ENCODE measurements around the gene SART1. TPM values are rescaled to one million over a fixed set of nuclear protein-coding genes. Genes with fewer than 3 reads are reported as not detected.

Gene SART1
- total and polyA plus RNA-seq, 10 of the 15 experiments (the other 5 are each of a cell fraction or from before 2014, with no cell fraction given), result 6.2 to 60.5 (median 37.4) TPM

GRCh38 chr11:66001942-66002647, 40.6 kb downstream of the SART1 start, which contains the start of the genes BANF1 and EIF1AD (continued):
- TF ChIP-seq NFYB (IDR thresholded peaks at IDR 0.05; ENCODE audit: insufficient read depth, low read depth, low read length), result no peak
- TF ChIP-seq MEF2A (IDR thresholded peaks at IDR 0.05; ENCODE audit: insufficient read depth, low read depth, low read length), result peak; percentile 37; the same call in 1 of the 2 replicates
- TF ChIP-seq RCOR1 (conservative IDR thresholded peaks at IDR 0.05; ENCODE audit: low read depth, low read length), result peak; percentile 89; the same call in 1 of the 2 replicates
- TF ChIP-seq TCF3 (IDR thresholded peaks at IDR 0.05; ENCODE audit: borderline replicate concordance, insufficient read depth, low read depth, low read length), result 0 out of 2 replicates have a peak, but pooled peaks have one; percentile 2
- TF ChIP-seq SKIL (IDR thresholded peaks at IDR 0.05; ENCODE audit: low read depth, poor library complexity, severe bottlenecking), result peak; percentile 87
- TF ChIP-seq IRF5 (IDR thresholded peaks at IDR 0.05; ENCODE audit: borderline replicate concordance), result peak; percentile 64; the same call in 1 of the 2 replicates
- TF ChIP-seq ZBTB40 (IDR thresholded peaks at IDR 0.05; ENCODE audit: borderline replicate concordance), result peak; percentile 100
- TF ChIP-seq MXI1 (IDR thresholded peaks at IDR 0.05; ENCODE audit: low read depth, low read length), result peak; percentile 91
- no peak for TF ChIP-seq ZSCAN29 (IDR thresholded peaks at IDR 0.05)
- TF ChIP-seq EP300 (IDR thresholded peaks at IDR 0.05; ENCODE audit: borderline replicate concordance in 1 of 2, control insufficient read depth in 1 of 2, low read depth in 2 of 2, low read length in 2 of 2), result no peak; a peak in 1 of 4 replicates
- peak; percentile 67 for TF ChIP-seq IRF4 (IDR thresholded peaks at IDR 0.05; ENCODE audit: low read depth, low read length)
- no peak for TF ChIP-seq RELA (IDR thresholded peaks at IDR 0.05; ENCODE audit: borderline replicate concordance, partially characterized antibody)
- no peak for TF ChIP-seq HDAC6 (IDR thresholded peaks at IDR 0.05; ENCODE audit: unreplicated experiment)
- peak; percentile 20; the same call in 1 of the 2 replicates for TF ChIP-seq JUNB (IDR thresholded peaks at IDR 0.05)
- no peak for TF ChIP-seq NRF1 (conservative IDR thresholded peaks at IDR 0.05; ENCODE audit: low read depth, low read length)
- TF ChIP-seq BACH1 (IDR thresholded peaks at IDR 0.05; ENCODE audit: borderline replicate concordance), result 0 out of 2 replicates have a peak, but pooled peaks have one; percentile 34
- no peak for TF ChIP-seq NFXL1 (IDR thresholded peaks at IDR 0.05; ENCODE audit: borderline replicate concordance)
- peak; percentile 52 to 91 for TF ChIP-seq SRF (IDR thresholded peaks at IDR 0.05; ENCODE audit: low read depth in 2 of 2, low read length in 2 of 2)
- TF ChIP-seq GATAD2B (conservative IDR thresholded peaks at IDR 0.05; ENCODE audit: low read depth), result peak; percentile 67

Data from GM12878 (cell line).